HepG2 (cell line): Measurements from ENCODE around the gene UPB1. TPM values are rescaled to one million over a fixed set of nuclear protein-coding genes. Genes with fewer than 3 reads are reported as not detected.

Experiments
- REPIN1 ChIP-seq: sonication (generic); formaldehyde crosslinking; IDR thresholded peaks from 2 replicates; pipeline ENCODE4 v1.8.0; 2022; ENCODE audit warnings: missing genetic modification reagents, low read depth, mild to moderate bottlenecking, borderline replicate concordance
- SKI ChIP-seq: fragments of 450-650 bp; IDR thresholded peaks from one replicate; pipeline ENCODE4 v1.6.1; 2018; ENCODE audit warnings: mild to moderate bottlenecking; ENCODE audit not compliant: partially characterized antibody
- SMYD3 ChIP-seq: sonication (generic); formaldehyde crosslinking; IDR thresholded peaks from 2 replicates; pipeline ENCODE4 v1.8.1; 2023; ENCODE audit warnings: mild to moderate bottlenecking, missing genetic modification reagents
- SOX13 ChIP-seq, 3 experiments: fragments of 450-650 bp in 1 of 3; sonication (generic) in 1 of 3; formaldehyde crosslinking in 1 of 3; IDR thresholded peaks in 2 of 3; conservative IDR thresholded peaks in 1 of 3; 2 replicates each; pipeline versions ENCODE4 v1.5.0 to v1.6.1; 2016 to 2020; ENCODE audit warnings: antibody characterized with exemption in 1 of 3, mild to moderate bottlenecking in 1 of 3, missing compliant biosample characterization in 1 of 3, missing genetic modification reagents in 1 of 3, moderate library complexity in 1 of 3
- ZFY ChIP-seq: sonication (generic); formaldehyde crosslinking; IDR thresholded peaks from 2 replicates; pipeline ENCODE4 v1.4.0; 2020; ENCODE audit warnings: missing genetic modification reagents
- ZNF326 ChIP-seq: sonication (generic); formaldehyde crosslinking; IDR thresholded peaks from 2 replicates; pipeline ENCODE4 v1.4.0; 2020; ENCODE audit warnings: missing genetic modification reagents, borderline replicate concordance
- ZNF446 ChIP-seq: sonication (generic); formaldehyde crosslinking; IDR thresholded peaks from 2 replicates; pipeline ENCODE4 v1.5.0; 2020; ENCODE audit warnings: mild to moderate bottlenecking, missing genetic modification reagents
- ZNF550 ChIP-seq: sonication (generic); formaldehyde crosslinking; IDR thresholded peaks from 2 replicates; pipeline ENCODE4 v1.4.0; 2020; ENCODE audit warnings: mild to moderate bottlenecking, missing genetic modification reagents, borderline replicate concordance
- ZNF792 ChIP-seq: IDR thresholded peaks from 2 replicates; pipeline ENCODE4 v1.6.1; 2016
- ZNF879 ChIP-seq: sonication (generic); formaldehyde crosslinking; IDR thresholded peaks from 2 replicates; pipeline ENCODE4 v1.8.1; 2023; ENCODE audit warnings: missing genetic modification reagents
- ZSCAN25 ChIP-seq: sonication (generic); formaldehyde crosslinking; IDR thresholded peaks from 2 replicates; pipeline ENCODE4 v1.8.0; 2022; ENCODE audit warnings: mild to moderate bottlenecking, missing genetic modification reagents
- polyA plus RNA-seq, 8 experiments: library from polyadenylated mRNA; depleted of rRNA in 3 of 8; stranded (reverse) in 7 of 8; unstranded in 1 of 8; fragments of >200 nt; fragmentation: Illumina TruSeq in 4 of 8; extraction: Trizol in 4 of 8; gene quantifications; 2 replicates each; pipeline versions ENCODE4 v1.2.1 to v1.2.3, GENCODE V29; 2011 to 2016; ENCODE audit warnings: low read depth in 4 of 8, missing spikeins in 1 of 8, mixed read lengths in 1 of 8; ENCODE audit not compliant: insufficient read depth in 1 of 8
- total RNA-seq, 5 experiments: library from RNA; depleted of rRNA; stranded (reverse); fragments of >200 nt; fragmentation: Illumina TruSeq; extraction: Trizol; gene quantifications; 2 replicates each; pipeline ENCODE4 v1.2.3, GENCODE V29; 2016; ENCODE audit warnings: low read depth in 1 of 5
- TF ChIP-seq, protein P1 (sequence below): sonication (generic); formaldehyde crosslinking; IDR thresholded peaks from 2 replicates; pipeline ENCODE4 v1.5.1; 2020; ENCODE audit warnings: mild to moderate bottlenecking, missing genetic modification reagents, borderline replicate concordance
- TF ChIP-seq, protein P2 (sequence below): sonication (generic); formaldehyde crosslinking; IDR thresholded peaks from 2 replicates; pipeline ENCODE4 v1.4.0; 2020; ENCODE audit warnings: low read depth, missing genetic modification reagents
- TF ChIP-seq, protein P3 (sequence below): sonication (generic); formaldehyde crosslinking; IDR thresholded peaks from 2 replicates; pipeline ENCODE4 v1.9.0; 2021; ENCODE audit warnings: missing genetic modification reagents, mild to moderate bottlenecking, borderline replicate concordance
- TF ChIP-seq, protein P4 (sequence below): sonication (generic); formaldehyde crosslinking; conservative IDR thresholded peaks from 2 replicates; pipeline ENCODE4 v1.4.0; 2020; ENCODE audit warnings: missing genetic modification reagents

UPB1 gene
- total and polyA plus RNA-seq, 2 of the 13 experiments (the other 11 are each of a cell fraction or from before 2014, with no cell fraction given) = 0.38 to 1.2 TPM

DNA sequence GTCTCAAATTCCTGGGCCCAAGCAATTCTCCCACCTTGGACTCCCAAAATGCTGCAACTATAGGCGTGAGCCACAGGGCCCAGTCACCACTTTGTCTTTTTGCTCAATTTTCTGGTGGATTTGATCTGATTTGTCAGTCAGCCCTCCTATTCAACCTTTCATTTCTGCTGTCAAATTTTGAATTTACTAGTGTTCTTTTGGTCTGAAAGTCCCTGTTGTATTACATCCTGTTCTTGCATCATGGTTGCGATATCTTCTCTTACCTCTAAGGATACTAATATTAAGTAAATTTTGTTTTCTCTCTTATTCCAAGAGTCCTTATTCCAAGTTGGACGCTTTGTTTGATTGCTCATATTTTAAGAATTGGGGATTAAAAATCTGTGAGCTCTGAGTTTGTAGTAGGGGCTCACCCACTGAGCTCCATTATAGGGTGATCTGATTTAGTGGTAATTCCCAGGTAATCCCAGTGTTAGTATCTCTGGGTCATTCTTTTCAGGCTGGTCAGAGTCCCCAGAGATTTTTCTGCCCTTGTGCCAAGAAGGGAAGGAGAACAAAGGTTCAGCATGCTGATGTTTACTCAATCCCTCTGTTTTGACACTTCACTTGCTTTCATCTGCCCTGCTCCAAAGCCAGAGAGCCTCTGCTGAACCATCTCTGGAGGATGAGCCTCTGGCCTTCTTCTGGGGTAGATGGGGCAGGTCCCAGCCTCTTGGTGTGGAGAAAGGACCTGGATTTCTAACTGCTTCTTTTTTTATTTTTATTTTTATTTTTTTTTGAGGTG, 10.0 kb downstream of the UPB1 start (continued):
- TF ChIP-seq, protein P1, sequence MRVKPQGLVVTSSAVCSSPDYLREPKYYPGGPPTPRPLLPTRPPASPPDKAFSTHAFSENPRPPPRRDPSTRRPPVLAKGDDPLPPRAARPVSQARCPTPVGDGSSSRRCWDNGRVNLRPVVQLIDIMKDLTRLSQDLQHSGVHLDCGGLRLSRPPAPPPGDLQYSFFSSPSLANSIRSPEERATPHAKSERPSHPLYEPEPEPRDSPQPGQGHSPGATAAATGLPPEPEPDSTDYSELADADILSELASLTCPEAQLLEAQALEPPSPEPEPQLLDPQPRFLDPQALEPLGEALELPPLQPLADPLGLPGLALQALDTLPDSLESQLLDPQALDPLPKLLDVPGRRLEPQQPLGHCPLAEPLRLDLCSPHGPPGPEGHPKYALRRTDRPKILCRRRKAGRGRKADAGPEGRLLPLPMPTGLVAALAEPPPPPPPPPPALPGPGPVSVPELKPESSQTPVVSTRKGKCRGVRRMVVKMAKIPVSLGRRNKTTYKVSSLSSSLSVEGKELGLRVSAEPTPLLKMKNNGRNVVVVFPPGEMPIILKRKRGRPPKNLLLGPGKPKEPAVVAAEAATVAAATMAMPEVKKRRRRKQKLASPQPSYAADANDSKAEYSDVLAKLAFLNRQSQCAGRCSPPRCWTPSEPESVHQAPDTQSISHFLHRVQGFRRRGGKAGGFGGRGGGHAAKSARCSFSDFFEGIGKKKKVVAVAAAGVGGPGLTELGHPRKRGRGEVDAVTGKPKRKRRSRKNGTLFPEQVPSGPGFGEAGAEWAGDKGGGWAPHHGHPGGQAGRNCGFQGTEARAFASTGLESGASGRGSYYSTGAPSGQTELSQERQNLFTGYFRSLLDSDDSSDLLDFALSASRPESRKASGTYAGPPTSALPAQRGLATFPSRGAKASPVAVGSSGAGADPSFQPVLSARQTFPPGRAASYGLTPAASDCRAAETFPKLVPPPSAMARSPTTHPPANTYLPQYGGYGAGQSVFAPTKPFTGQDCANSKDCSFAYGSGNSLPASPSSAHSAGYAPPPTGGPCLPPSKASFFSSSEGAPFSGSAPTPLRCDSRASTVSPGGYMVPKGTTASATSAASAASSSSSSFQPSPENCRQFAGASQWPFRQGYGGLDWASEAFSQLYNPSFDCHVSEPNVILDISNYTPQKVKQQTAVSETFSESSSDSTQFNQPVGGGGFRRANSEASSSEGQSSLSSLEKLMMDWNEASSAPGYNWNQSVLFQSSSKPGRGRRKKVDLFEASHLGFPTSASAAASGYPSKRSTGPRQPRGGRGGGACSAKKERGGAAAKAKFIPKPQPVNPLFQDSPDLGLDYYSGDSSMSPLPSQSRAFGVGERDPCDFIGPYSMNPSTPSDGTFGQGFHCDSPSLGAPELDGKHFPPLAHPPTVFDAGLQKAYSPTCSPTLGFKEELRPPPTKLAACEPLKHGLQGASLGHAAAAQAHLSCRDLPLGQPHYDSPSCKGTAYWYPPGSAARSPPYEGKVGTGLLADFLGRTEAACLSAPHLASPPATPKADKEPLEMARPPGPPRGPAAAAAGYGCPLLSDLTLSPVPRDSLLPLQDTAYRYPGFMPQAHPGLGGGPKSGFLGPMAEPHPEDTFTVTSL (CRISPR knock-in tag) = 0 out of 2 replicates have a peak, but pooled peaks have one; percentile 58
- TF ChIP-seq, protein P2, sequence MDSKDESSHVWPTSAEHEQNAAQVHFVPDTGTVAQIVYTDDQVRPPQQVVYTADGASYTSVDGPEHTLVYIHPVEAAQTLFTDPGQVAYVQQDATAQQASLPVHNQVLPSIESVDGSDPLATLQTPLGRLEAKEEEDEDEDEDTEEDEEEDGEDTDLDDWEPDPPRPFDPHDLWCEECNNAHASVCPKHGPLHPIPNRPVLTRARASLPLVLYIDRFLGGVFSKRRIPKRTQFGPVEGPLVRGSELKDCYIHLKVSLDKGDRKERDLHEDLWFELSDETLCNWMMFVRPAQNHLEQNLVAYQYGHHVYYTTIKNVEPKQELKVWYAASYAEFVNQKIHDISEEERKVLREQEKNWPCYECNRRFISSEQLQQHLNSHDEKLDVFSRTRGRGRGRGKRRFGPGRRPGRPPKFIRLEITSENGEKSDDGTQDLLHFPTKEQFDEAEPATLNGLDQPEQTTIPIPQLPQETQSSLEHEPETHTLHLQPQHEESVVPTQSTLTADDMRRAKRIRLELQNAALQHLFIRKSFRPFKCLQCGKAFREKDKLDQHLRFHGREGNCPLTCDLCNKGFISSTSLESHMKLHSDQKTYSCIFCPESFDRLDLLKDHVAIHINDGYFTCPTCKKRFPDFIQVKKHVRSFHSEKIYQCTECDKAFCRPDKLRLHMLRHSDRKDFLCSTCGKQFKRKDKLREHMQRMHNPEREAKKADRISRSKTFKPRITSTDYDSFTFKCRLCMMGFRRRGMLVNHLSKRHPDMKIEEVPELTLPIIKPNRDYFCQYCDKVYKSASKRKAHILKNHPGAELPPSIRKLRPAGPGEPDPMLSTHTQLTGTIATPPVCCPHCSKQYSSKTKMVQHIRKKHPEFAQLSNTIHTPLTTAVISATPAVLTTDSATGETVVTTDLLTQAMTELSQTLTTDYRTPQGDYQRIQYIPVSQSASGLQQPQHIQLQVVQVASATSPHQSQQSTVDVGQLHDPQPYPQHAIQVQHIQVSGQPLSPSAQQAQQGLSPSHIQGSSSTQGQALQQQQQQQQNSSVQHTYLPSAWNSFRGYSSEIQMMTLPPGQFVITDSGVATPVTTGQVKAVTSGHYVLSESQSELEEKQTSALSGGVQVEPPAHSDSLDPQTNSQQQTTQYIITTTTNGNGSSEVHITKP (CRISPR knock-in tag) = no peak; the same call in 1 of the 2 replicates
- TF ChIP-seq ZNF879 (CRISPR knock-in tag) (no peak), REPIN1 (peak; percentile 28; the same call in 1 of the 2 replicates), ZNF550 (CRISPR knock-in tag) (no peak), ZFY (peak; percentile 44), ZNF792 (CRISPR knock-in tag) (peak; percentile 60; the same call in 1 of the 2 replicates), ZNF446 (CRISPR knock-in tag) (no peak), SMYD3 (CRISPR knock-in tag) (no peak; the same call in 1 of the 2 replicates), ZSCAN25 (CRISPR knock-in tag) (peak; percentile 81; the same call in 1 of the 2 replicates), SOX13 (IDR thresholded peaks at IDR 0.05) (peak; percentile 95), SOX13 (CRISPR knock-in tag; conservative IDR thresholded peaks at IDR 0.05 in 1 of 2, IDR thresholded peaks at IDR 0.05 in 1 of 2) (peak in 1 of 2 experiments; percentile 99; a peak in 2 of 4 replicates), SKI (no peak), ZNF326 (CRISPR knock-in tag) (no peak)
- TF ChIP-seq, protein P3, sequence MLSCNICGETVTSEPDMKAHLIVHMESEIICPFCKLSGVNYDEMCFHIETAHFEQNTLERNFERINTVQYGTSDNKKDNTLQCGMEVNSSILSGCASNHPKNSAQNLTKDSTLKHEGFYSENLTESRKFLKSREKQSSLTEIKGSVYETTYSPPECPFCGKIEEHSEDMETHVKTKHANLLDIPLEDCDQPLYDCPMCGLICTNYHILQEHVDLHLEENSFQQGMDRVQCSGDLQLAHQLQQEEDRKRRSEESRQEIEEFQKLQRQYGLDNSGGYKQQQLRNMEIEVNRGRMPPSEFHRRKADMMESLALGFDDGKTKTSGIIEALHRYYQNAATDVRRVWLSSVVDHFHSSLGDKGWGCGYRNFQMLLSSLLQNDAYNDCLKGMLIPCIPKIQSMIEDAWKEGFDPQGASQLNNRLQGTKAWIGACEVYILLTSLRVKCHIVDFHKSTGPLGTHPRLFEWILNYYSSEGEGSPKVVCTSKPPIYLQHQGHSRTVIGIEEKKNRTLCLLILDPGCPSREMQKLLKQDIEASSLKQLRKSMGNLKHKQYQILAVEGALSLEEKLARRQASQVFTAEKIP (CRISPR knock-in tag) = no peak
- TF ChIP-seq, protein P4, sequence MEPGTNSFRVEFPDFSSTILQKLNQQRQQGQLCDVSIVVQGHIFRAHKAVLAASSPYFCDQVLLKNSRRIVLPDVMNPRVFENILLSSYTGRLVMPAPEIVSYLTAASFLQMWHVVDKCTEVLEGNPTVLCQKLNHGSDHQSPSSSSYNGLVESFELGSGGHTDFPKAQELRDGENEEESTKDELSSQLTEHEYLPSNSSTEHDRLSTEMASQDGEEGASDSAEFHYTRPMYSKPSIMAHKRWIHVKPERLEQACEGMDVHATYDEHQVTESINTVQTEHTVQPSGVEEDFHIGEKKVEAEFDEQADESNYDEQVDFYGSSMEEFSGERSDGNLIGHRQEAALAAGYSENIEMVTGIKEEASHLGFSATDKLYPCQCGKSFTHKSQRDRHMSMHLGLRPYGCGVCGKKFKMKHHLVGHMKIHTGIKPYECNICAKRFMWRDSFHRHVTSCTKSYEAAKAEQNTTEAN (CRISPR knock-in tag) = 0 out of 2 replicates have a peak, but pooled peaks have one; percentile 30
